ENCODE results near the gene CCL14. TPM values are rescaled to one million over a fixed set of nuclear protein-coding genes. Genes with fewer than 3 reads are reported as not detected.

Gene CCL14
- total and polyA plus RNA-seq, 11 donors = 0.69 to 31.5 (median 3.5) TPM

- Histone ChIP-seq H3K9me3 (no peaks in the 10 kb centered on the region), H3K27ac (no peak overlapping the region), H3K4me1 (peaks cover 0 to 22% (median 11%) of the 10 kb centered on the region in 12 donors), H3K36me3 (no peaks in the 10 kb centered on the region), H3K4me3 (no peak overlapping the region), H3K27me3 (no peaks in the 10 kb centered on the region)
- ATAC-seq = peak; percentile 67 to 81 (median 75)
- DNase-seq = peak in 4 of 5 donors; percentile 63 to 78 (median 69)
- intact Hi-C loops (cut with DNase I) = loop anchor here in 9 of 10 donors (1.0 to 10.0 kb wide), 11 partner anchors 102 to 515 kb away; partner anchors contain the start of gene ZNHIT3 (in 1 of the 9)
- WGBS, 4 donors = 38 to 48% (median 41%) methylated on average over 8 of the region's 8 CpGs
- TF ChIP-seq POLR2A (IDR thresholded peaks at IDR 0.05) = no peak
- TF ChIP-seq CTCF (IDR thresholded peaks at IDR 0.05) = peak; percentile 72 to 94 (median 84)
These were observed 16.8 kb downstream of the CCL14 start for GRCh38 chr17:35969558-35970380.

- Histone ChIP-seq H3K9me3 (no peaks in the 10 kb centered on the region), H3K27me3 (no peaks in the 10 kb centered on the region), H3K4me1 (peaks cover 0 to 20% (median 9%) of the 10 kb centered on the region in 12 donors), H3K4me3 (no peak overlapping the region), H3K27ac (no peak overlapping the region), H3K36me3 (no peaks in the 10 kb centered on the region)
- WGBS, 4 donors = 77 to 84% (median 82%) methylated on average over 10 of the region's 10 CpGs
- intact Hi-C loops (cut with DNase I) = loop anchor here in 8 of 10 donors (1.0 to 5.0 kb wide), 8 partner anchors 103 to 515 kb away; no protein-coding TSS in a partner anchor
- ATAC-seq (no peak), DNase-seq (no peak)
- no peak for TF ChIP-seq POLR2A (IDR thresholded peaks at IDR 0.05)
- no peak for TF ChIP-seq CTCF (IDR thresholded peaks at IDR 0.05)
These were observed 17.9 kb downstream of the CCL14 start for GRCh38 chr17:35968520-35969054.

GRCh38 chr17:35965272-35965671, 21.3 kb downstream of the CCL14 start:
- ATAC-seq (no peak), DNase-seq (no peak)
- intact Hi-C loops (cut with DNase I) = loop anchor here in 4 of 10 donors (5.0 kb wide), 3 partner anchors 107 to 517 kb away; no protein-coding TSS in a partner anchor
- WGBS, 4 donors = 87 to 93% (median 89%) methylated on average over 7 of the region's 7 CpGs
- Histone ChIP-seq H3K27ac (no peak overlapping the region), H3K4me3 (no peak overlapping the region), H3K27me3 (peaks cover 0 to 6% (median 2%) of the 10 kb centered on the region in 9 donors), H3K9me3 (no peaks in the 10 kb centered on the region), H3K36me3 (no peaks in the 10 kb centered on the region), H3K4me1 (peaks cover 0 to 6% (median 0%) of the 10 kb centered on the region in 12 donors)
- no peak for TF ChIP-seq POLR2A (IDR thresholded peaks at IDR 0.05)
- TF ChIP-seq CTCF (IDR thresholded peaks at IDR 0.05) = no peak

- intact Hi-C loops (cut with DNase I) = no loop called here
These were observed 22.9 kb downstream of the CCL14 start for GRCh38 chr17:35963663-35964062.

More at GRCh38 chr17:35963663-35964062, 22.9 kb downstream of the CCL14 start:
- Histone ChIP-seq H3K36me3 (no peaks in the 10 kb centered on the region), H3K4me3 (no peak overlapping the region), H3K9me3 (no peaks in the 10 kb centered on the region), H3K27ac (no peak overlapping the region), H3K4me1 (no peaks in the 10 kb centered on the region), H3K27me3 (peaks cover 0 to 18% (median 8%) of the 10 kb centered on the region in 9 donors)
- DNase-seq (no peak), ATAC-seq (no peak)
- WGBS, 4 donors = 81 to 89% (median 85%) methylated on average over 6 of the region's 6 CpGs
- TF ChIP-seq POLR2A (IDR thresholded peaks at IDR 0.05) (no peak), CTCF (IDR thresholded peaks at IDR 0.05) (no peak)
